ENCODE data around the gene NRXN3.
"Not testable (repeated sequence)": the region's sequence is repeated elsewhere in the genome, so short reads cannot be mapped to it uniquely, and the experiment has no call there.

Gene NRXN3

DNA sequence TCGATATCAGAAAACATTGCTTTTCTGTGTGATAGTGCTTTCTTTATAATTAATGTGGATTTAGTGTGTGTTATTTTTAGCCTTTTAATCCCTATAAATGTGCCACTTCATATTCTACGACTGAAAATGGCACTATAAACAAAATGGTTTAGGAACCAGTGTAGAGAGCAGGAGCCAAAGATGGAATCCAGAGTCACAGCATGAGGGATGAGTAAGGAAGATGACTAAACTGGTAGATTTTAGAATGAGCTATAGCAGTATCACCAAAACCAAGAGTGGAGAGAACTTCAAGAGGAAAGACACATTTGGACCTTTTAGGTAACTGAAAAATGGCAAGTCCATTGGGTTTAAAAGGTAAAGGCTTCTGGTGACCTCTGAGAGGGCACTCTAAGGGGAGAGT, 887.2 kb downstream of the NRXN3 start:
- no peak for DNase-seq (ENCODE audit: low read depth in 2 of 2)

DNA sequence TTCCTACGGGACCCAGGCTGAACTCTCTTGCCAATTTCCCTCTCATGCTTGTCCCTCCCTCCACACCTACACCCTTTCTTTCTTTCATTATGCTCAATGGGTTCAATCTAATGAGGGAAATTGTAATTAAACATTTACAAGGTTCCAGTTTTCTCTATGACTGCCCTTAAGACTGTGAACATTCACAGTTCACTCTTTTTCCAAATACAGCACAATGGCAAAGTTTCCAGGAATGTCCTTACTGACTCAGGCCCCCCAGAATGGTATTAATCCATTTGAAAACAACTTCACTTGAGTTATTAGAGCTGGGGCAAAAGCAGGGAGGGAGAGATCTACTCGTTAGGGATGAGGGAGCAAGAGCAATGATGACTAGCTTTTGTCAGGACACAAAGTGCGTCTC, 892.1 kb downstream of the NRXN3 start:
- DNase-seq (ENCODE audit: low read depth in 2 of 2), result no peak

DNA sequence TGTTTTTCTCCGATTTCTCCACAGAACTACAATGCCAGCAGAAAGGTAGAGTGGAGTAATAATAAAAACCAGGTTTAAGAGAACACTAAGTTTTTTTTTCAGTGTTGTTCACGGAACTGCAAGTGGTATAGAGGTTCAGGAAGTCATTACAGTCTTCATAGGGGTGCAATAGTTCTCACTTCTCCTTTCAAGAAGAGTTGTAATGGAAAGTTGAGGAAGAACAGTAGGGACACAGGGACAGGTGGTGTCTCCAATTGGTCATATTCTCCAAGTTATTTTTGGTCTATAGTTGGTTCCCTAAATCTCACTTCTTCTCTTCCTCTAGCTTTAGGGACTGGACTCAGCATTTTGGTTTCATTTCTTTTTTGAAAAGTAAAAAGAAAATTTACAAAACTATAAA, 894.0 kb downstream of the NRXN3 start:
- no peak for DNase-seq (ENCODE audit: low read depth in 2 of 2)

DNA sequence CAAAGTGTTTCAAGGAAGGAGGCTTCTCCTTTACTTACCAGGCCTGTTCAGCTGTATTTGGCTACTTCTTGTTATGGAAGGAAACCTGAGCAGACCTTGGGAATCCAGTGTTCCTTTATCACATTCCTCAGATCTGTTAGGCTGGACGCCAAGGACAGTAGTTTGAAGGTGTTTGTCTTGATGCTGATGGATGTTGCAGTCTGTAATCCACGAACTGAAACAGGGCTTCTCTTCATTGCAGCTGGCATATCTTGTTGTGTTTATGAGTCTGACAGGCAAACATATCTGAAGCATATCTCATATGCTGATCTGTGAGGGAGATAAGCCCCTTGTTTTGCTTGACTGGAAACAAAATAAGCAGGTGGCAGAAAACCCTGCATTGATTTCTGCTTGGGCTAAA, 904.3 kb downstream of the NRXN3 start:
- DNase-seq (ENCODE audit: low read depth in 2 of 2), result no peak

DNA sequence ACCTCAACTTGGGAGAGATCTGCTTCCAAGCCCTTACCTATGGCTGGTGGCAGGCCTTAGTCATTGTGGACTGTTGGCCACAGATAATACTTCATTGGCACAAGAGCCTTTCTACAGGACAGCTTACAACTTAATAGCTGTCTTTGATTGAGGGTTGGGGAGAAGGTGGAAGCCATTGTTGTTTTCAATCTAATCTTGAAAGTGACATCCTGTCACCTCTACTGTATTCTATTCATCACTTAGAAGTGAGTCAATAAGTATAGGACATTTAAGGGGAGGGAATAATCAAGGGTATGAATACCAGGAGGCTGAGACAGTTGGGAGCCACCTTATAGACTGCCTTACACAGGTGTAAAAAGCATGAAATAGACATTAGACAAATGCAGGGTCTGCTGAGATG, 906.3 kb downstream of the NRXN3 start:
- no peak for DNase-seq (ENCODE audit: low read depth in 2 of 2)

DNA sequence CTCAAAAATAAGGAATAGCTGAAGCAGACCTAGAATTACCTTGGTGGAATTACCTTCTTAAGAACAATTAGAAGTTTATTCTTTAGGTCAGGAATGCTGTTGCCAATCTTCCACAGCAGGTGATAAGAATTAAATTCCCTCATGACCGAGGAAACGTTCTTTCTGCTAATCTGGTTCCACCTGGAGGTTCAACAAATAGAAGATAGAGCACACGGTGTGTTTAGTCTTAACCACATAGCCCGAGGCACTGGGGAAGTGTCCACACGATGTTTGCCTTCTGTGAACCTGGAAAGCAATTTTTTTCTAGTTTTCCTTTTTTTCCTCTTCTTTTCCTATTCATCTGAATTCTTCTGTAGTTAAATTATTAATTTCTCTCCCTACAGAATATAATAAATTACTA, 906.9 kb downstream of the NRXN3 start:
- no peak for DNase-seq (ENCODE audit: low read depth in 2 of 2)

DNA sequence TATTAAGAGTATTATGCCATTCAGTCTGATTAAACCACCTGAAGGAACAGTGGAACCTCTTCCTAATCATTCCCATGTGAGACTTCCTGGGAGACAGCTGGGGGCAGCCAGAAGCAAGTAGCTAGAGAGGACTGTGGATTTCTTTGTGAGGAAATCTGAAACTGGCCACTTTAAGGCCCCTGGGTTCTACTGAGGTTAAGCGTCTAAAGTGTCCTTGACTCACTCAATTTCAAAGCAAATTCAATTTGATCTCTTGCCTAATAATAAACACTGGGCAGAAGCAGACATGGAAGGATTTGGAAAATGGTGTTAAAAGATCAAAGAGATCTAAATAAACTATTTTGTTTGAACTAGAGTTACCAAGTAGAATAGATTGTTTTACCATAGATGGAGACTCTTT, 909.9 kb downstream of the NRXN3 start:
- no peak for DNase-seq (ENCODE audit: low read depth in 2 of 2)

DNA sequence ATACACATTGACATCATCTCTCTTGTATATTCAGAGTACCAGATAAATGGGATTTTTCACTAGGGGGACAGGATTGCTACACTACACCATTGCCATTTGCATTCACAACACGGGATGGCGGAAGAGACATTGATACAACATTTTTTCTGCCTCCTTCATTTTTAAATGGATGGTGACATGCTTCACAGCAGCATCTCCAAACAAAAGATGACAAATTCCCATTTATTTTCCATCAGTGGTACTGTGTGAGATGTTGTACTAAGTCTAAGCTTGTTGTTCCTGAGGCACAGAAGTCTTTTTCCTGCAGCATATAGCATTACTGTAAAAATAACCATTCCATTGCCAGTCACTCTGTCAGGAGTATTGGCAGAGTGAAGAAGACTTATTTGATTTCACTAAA, 912.7 kb downstream of the NRXN3 start:
- DNase-seq (ENCODE audit: low read depth in 2 of 2), result no peak

DNA sequence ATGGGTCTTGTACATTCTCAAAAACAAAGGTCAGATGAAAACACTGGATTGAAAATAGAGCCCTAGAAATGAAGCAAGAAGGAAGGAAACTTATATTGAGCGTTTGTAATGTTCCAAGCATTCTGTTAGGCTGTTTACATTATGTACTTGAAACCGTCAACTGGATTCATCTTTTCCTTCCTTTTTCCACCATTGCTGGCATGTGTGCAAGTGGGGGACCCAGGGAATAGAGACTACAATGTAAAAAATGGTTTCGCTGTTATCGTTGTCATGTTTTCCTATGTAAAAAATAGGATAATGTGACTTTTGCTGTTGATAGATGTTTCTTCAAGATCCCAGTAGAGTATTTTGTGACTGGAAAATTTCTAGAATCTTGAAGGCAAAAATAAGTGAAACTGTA, 913.2 kb downstream of the NRXN3 start:
- no peak for DNase-seq (ENCODE audit: low read depth in 2 of 2)

DNA sequence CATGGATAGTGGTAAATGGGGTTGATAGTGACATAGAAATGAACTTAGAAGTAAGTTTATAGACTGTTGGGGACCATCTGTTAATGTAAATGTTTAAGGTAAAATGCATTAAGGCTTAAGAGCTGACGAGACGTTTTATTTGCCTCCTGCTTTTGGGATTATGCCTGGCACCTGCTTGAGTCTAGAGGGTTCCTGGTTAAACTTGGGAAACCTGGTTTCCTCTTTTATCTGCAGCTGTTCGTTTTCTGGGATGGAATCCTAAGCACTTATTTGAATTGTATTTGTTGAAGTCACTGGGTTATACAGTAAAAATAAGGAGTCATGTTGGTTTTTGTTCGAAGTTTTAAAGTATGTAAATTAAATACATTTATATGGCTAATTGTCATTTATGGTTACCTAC, 914.7 kb downstream of the NRXN3 start:
- DNase-seq (ENCODE audit: low read depth in 2 of 2), result no peak

DNA sequence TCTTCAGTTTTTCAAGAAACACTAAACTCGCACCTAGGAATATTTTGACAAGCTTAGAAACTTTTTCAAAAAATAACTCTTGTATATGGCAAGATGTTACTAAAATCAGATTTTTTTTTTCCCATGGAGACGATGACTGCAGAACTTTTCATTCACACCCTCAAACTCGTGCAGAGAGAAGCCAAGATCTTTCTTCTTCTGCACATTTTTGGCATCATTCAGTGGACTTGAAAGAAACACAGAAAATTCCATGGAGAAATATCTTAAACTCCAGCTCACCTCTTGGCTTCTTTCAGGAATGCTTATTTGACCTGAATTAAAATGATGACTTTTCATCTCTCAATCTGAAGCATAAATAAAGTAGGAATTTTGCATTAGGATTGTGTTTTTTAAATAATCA, 919.4 kb downstream of the NRXN3 start:
- DNase-seq (ENCODE audit: low read depth in 2 of 2), result no peak

DNA sequence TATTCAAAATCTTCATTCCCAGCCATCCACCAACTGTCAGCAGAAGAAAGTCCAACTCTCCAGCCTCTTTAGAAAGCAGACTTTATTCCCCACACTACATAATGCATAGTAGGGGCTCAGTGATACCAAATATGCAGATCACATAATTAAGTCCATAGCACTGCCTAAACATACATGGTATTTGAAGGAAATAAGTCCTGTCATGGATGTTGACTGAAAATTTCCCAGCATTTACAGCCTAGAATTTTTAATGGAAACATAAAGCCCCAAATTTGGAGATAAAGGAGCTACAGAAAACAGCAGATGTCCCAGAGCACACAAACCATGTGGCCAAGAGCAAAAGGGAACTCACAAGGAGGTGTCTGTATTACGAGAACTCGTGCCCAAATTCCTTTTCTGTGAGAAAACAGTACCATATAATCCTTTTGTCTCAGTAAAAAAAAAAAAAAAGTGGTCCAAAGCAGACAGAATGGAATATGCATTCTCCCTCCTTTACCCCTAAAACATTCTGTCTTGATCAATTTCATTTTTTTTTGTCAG, 920.5 kb downstream of the NRXN3 start:
- no peak for DNase-seq (ENCODE audit: low read depth in 2 of 2)

DNA sequence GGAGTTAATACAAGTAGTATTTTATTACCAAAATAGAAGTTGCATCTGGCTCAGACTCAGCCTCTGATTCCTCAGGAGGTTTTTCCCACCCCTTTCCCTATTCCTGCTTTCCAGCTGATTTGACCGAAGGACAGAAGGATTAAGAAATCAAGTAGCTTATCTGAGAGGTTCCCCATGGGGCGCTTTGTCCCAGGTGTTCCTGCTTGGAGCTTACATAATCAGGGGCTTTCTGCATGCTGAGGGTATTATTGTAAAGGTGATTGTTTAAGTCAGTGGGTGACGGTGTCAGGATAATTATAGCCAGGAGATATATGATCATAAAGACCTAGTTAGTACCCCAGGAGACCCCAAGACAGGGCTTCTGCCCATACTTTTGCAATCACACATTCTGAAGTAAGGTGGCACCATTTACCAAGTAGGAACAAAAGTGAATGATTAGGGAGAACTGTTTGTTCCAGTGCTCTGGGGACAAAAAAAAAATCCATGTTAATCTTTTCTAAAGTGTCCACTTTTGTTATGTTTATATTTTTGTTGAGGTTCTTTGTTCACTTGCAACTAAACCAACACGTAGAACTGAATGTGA, 921.3 kb downstream of the NRXN3 start:
- DNase-seq (ENCODE audit: low read depth in 2 of 2), result no peak

DNA sequence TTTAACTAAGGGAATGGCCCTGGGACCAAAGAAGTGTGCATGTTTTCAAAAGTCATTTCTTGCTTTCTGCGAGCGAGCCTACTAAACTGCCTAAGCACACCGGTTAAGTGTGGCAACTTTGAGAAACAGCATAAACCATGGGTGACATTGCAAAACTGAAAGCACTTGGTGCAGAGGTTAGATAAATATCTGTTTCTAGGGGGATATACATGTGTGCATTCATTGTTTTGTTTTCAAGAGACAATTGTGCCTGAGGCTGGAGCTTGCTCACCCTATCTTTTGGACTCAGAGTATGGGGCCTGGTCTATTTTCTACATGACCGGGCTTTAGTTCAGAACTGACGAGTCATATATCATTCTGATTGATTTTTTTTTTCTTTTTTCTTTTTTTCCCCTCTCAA, 923.4 kb downstream of the NRXN3 start:
- no peak for DNase-seq (ENCODE audit: low read depth in 2 of 2)

DNA sequence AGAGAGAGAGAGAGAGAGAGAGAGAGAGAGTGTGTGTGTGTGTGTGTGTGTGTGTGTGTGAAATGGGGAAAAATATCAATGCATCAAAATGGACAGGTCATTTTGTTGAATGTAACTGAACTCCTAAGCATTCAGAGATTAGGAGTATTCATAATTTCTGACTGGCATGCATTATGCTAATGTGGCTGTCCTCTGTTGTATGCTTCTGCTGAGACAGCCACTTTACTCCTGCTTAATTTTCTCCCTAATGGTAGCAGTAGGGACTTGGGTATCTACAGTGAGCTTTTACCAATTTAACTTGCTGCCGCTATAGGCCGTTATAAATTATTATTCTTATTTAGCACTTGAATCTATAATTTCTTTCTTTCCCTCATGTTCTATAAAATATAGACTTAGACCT, 924.8 kb downstream of the NRXN3 start:
- DNase-seq (ENCODE audit: low read depth in 2 of 2), result no peak

DNA sequence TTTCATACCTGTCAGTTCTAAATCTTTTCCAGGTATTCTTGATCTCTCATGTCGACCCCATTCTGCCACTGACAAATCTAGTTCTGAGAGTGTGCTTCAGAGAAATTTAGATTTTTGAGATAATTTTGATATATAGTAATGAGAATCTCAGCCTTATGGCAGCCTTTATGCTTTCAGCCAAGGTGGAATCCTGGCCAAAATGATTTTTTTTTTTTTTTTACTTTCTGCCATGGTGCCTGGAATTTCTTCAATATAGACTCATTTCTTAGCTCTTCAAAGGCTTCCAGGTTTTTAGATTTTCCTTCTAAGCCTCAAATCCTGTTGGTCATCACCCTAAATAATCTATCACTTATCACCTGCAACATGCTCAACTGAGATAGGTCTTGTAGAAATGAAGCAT, 926.6 kb downstream of the NRXN3 start:
- no peak for DNase-seq (ENCODE audit: low read depth in 2 of 2)

DNA sequence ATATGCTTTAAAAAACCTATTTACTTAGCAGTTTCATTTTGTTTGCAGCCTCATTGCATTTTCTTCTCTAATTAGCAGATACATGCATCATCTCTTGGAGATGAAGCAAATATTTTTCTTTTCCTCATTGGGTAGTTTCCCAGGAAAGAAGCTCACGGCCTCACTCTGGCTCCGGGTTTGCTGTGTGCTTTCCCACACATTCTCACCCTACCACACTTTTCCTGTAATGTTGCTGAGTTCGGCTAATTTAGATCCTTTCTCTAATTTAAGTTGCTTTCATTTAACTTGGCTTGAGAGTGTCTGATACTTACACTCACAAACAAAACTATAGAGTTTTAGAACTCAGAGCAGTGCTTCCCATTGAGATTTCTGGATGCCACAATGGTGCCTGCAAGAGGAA, 928.2 kb downstream of the NRXN3 start:
- no peak for DNase-seq (ENCODE audit: low read depth in 2 of 2)

DNA sequence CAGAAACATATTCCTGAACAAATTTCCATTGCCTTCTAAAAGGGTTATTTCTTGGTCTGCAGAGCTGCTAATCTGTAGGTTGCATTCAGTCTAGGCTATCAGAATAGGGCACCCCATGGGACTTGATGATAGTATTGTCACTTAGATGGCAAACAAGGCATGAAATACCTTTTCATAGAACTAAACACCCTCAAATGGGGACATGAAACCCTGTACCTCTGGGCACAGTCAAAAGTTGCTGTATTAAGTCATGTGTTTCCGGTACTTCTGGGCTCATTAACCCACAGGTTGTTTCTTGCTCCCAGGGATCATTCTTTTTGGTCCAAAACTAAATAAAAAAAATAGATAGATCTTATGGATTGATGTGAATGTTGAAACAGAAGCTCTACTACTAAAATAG, 930.4 kb downstream of the NRXN3 start:
- no peak for DNase-seq (ENCODE audit: low read depth in 2 of 2)

DNA sequence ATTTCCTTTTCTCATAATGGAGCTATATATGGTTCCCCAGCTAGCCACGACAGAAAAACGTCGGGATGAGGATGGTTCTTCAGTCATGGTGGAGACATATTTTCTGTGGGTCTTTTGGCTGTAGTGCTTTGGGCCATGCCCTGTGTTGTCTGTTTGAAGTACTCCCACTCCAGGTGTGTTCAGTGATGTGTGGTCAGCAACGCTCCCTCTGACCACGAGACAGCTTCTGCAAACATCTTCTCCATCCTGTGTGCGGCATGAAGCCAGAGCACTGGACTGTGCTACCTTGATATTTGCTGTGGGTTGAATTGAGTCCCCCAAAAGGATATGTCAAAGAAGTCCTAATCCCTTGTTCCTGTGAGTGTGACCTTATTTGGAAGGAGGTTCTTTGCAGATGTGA, 931.2 kb downstream of the NRXN3 start:
- no peak for DNase-seq (ENCODE audit: low read depth in 2 of 2)

DNA sequence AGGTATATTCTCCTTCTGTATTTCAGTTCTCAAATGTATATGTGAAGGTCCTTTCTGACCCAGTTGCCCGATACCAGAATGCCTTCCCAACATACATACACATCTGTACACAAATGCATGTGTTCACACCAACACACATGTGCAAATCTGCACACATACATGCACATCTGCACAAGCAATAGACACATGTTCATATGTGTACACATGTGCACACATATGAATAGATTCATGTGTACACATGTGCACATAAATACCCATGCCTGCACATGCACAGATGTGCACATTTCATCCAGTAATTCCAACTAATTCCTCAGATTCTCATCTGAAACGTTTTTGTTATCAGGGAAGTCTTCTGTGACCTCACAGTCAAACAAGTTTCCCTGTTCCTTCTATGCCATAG, 933.6 kb downstream of the NRXN3 start:
- DNase-seq (ENCODE audit: low read depth in 2 of 2), result no peak

DNA sequence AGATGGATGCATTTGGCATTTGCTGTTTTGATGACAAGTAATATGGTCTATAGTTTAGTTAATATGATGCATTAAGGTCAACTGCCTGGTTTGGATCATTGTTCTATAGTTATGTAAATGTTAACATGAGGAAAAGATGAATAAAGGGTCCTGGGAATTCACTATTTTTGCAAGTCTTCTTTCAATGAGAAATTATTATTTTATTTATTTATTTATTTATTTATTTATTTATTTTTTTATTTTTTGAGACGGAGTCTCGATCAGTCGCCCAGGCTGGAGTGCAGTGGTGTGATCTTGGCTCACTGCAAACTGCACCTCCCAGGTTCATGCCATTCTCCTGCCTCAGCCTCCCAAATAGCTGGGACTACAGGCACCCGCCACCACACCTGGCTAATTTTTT, 940.4 kb downstream of the NRXN3 start:
- not testable (repeated sequence) for DNase-seq (ENCODE audit: low read depth in 2 of 2)

DNA sequence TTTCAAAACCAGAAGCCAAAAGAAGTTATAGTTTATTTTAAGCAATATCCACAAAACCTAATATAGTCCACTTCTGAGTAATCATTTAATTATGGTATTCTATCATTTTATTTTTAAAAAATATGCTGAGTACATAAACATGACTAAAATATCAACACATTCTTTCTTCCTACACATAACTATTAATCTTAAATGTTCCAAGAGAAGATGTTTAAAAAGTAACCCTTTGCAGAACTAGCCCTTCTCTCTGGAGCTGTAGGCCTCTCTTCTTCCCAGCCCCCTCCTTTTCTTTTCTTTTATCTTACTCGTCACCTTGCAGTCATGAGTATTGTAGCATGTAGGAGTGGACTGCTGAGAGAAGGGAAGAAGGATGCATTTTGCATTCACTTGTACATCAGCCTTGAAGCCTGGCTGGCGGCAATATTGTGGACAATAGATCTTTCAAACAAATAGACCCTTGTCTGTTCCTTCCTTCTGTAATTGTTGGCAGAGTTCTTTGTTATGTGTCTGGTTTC, 941.9 kb downstream of the NRXN3 start:
- no peak for DNase-seq (ENCODE audit: low read depth in 2 of 2)

DNA sequence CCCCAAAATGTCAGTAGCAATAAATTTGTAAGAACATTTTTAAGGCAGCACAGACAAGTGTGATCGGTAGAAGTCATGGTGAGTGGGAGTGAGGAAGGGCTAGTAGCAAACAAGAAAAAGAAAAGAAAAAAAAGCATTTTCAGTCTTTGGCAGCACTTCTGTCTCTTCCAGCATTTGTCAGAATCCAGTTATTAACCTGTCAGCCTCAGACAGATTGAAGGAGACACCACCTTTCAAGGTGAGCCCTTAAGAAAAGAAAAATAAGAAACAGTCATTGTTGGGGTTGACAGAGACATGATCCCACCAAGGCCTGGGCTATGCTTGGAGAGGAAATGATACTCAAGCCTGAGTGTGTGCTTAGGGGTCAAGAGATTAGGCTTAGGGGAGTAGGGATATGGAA, 947.4 kb downstream of the NRXN3 start:
- no peak for DNase-seq (ENCODE audit: low read depth in 2 of 2)

DNA sequence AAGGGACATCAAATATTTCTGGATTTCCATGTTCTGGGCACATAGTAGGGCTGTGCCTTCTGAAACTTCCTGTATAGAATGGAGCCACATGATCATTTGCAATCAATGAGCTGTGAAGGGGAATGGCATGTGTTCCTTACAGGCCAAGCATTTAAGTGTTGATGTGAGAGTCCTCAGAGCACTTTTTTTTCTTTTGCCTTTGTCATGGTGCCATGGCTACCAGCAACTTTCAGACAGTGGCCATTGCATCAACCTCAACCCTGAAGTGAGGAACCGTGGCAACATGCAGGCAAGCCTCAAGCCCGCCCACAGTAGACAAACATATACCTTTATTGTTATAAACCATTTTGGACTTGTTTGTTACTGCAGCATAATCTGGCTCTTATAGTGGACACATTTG, 948.1 kb downstream of the NRXN3 start:
- no peak for DNase-seq (ENCODE audit: low read depth in 2 of 2)
